Measurements from ENCODE around the gene JOSD2. TPM values are rescaled to one million over a fixed set of nuclear protein-coding genes. Genes with fewer than 3 reads are reported as not detected.

Gene JOSD2
- total RNA-seq, 1 donor, result 22.8 TPM

DNA sequence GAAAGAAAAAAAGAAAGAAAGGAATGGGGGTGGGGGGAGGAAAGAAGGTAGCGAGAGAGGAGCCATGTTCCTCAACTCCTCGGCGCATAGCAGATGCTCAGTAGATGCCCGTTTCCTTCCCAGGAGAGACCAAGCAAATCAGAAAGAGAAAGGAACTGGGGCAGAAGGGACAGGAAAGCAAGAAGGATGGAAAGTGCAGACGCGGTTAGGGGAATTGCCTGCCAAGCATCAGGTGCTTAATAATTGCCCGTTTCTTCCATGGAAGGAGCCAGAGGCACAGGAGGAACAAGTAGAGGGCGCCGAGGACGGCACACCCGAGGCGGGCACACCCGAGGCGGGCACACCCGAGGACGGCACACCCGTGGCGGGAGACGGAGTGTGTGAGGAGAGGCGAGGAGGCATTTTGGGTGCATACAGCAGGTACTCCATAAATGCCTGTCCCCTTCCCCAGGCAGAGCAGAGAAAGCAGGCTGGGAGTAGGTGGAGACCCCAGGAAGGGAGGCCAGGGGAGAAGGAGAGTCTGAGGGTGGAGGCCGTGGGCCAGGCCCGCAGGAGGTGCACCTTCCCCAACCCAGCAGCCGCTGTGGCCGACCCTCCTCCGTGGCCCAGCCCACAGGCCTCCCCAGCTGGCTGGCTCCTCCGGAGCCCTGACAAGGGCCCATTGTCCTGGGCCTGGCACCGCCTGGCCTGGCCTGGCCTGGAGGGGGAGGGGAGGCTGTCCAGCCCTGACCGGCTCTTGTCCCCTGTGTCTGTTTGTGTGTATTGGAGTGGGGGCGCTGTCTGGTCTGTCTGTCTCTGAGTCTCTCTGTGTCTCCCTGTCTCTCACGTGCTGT lies 14.6 kb downstream of the JOSD2 start:
- H3K4me2 ChIP-seq (ENCODE audit: insufficient read depth, low read length), result no peak overlapping the region

DNA sequence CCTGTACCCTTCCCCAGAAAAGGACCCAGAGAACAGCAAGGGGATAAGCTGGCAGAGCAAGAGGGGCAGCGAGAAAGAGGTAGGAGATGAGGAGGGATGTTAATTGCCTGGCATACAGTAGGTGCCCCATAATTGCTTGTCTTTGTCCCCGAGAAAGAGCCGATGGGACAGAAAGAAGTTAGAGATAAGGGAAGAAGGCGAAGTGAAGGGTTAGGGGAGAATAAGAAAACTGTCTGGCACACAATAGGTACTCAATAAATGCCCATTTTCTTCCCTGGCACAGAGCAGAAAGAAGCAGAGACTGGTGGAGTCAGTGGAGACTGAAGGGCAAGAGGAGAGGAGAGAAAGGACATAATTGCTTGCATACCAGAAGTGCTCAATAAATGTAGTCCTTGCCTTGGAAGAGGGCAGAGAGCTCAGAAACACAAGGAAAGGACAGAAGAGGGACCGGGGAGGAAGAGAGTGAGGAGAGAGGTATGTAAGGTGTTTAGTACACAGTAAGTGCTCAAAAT lies 15.9 kb downstream of the JOSD2 start:
- TF ChIP-seq, protein P1, sequence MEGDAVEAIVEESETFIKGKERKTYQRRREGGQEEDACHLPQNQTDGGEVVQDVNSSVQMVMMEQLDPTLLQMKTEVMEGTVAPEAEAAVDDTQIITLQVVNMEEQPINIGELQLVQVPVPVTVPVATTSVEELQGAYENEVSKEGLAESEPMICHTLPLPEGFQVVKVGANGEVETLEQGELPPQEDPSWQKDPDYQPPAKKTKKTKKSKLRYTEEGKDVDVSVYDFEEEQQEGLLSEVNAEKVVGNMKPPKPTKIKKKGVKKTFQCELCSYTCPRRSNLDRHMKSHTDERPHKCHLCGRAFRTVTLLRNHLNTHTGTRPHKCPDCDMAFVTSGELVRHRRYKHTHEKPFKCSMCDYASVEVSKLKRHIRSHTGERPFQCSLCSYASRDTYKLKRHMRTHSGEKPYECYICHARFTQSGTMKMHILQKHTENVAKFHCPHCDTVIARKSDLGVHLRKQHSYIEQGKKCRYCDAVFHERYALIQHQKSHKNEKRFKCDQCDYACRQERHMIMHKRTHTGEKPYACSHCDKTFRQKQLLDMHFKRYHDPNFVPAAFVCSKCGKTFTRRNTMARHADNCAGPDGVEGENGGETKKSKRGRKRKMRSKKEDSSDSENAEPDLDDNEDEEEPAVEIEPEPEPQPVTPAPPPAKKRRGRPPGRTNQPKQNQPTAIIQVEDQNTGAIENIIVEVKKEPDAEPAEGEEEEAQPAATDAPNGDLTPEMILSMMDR (IDR thresholded peaks at IDR 0.05; ENCODE audit: extremely low read depth, low read depth, low read length), result no peak
- H3K36me3 ChIP-seq (ENCODE audit: insufficient read depth, low read length), result no peaks in the 10 kb centered on the region
- H3K9me3 ChIP-seq (ENCODE audit: low read depth, low read length), result no peaks in the 10 kb centered on the region
- DNase-seq (ENCODE audit: insufficient read length, low spot score, missing footprints), result no peak
- H3K27ac ChIP-seq (ENCODE audit: low read depth, low read length), result no peak overlapping the region
- no peaks in the 10 kb centered on the region for H4K20me1 ChIP-seq (ENCODE audit: insufficient read depth, low read length)
- no peak overlapping the region for H3K4me2 ChIP-seq (ENCODE audit: insufficient read depth, low read length)
- H3K4me3 ChIP-seq (ENCODE audit: insufficient read depth, low read length), result no peak overlapping the region
- peaks cover 19% of the 10 kb centered on the region for H3K27me3 ChIP-seq (ENCODE audit: insufficient read depth, low read length)
- no peak overlapping the region for H2AFZ ChIP-seq (ENCODE audit: low read length)
- no peaks in the 10 kb centered on the region for H3K4me1 ChIP-seq (ENCODE audit: insufficient read depth, low read length)
- H3K79me2 ChIP-seq (ENCODE audit: insufficient read depth, low read length), result no peaks in the 10 kb centered on the region

More for the DNA sequence above, 14.6 kb downstream of the JOSD2 start:
- Histone ChIP-seq H3K4me3 (ENCODE audit: insufficient read depth, low read length) (no peak overlapping the region), H3K36me3 (ENCODE audit: insufficient read depth, low read length) (no peaks in the 10 kb centered on the region), H3K79me2 (ENCODE audit: insufficient read depth, low read length) (no peaks in the 10 kb centered on the region), H3K4me1 (ENCODE audit: insufficient read depth, low read length) (no peaks in the 10 kb centered on the region), H3K27me3 (ENCODE audit: insufficient read depth, low read length) (peaks cover 11% of the 10 kb centered on the region), H2AFZ (ENCODE audit: low read length) (no peak overlapping the region), H4K20me1 (ENCODE audit: insufficient read depth, low read length) (no peaks in the 10 kb centered on the region), H3K27ac (ENCODE audit: low read depth, low read length) (no peak overlapping the region), H3K9me3 (ENCODE audit: low read depth, low read length) (no peaks in the 10 kb centered on the region)
- DNase-seq (ENCODE audit: insufficient read length, low spot score, missing footprints), result no peak
- TF ChIP-seq, protein P1 (IDR thresholded peaks at IDR 0.05; ENCODE audit: extremely low read depth, low read depth, low read length), result no peak

DNA sequence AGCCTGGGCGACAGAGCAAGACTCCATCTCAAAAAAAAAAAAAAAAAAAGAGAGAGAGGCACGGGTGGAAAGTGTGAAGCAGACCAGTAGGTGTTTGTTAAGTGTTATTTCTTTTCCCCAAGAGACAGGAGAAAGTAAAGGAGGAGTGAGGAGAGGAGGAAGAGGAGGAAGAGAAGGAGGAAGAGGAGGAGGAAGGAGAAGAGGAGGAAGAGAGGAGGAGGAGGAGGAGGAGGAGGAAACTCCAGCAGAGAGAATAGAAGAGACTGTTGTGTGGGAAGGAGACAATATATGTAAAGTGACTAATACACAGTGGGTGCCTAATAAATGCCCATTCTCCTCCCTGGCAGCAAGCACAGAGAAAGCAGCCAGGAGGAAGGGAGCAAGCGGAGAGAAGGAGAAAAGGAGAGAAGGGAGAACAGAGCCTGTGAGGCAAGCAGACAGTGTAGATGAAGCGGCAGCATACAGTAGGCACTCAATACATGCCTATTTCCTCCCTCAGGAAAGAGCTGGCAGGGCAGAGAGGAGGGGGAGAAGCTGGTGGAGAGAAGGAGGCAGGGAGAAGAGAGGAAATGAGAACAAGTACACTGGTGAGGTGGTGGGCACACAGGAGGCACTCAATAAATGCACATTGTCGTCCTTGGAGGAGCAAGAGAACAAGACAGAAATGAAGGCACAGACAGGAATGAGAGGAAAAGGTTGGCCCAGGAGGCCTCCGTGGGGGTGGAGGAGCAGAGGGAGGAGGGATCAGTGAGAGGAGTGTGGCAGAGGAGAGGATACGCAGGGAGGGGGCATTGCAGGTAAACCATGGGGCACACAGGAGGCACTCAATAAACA lies 16.6 kb downstream of the JOSD2 start:
- Histone ChIP-seq H3K79me2 (ENCODE audit: insufficient read depth, low read length) (no peaks in the 10 kb centered on the region), H3K9me3 (ENCODE audit: low read depth, low read length) (no peaks in the 10 kb centered on the region), H2AFZ (ENCODE audit: low read length) (no peak overlapping the region), H4K20me1 (ENCODE audit: insufficient read depth, low read length) (no peaks in the 10 kb centered on the region), H3K4me1 (ENCODE audit: insufficient read depth, low read length) (no peaks in the 10 kb centered on the region), H3K27ac (ENCODE audit: low read depth, low read length) (no peak overlapping the region), H3K36me3 (ENCODE audit: insufficient read depth, low read length) (no peaks in the 10 kb centered on the region), H3K27me3 (ENCODE audit: insufficient read depth, low read length) (peaks cover 19% of the 10 kb centered on the region), H3K4me3 (ENCODE audit: insufficient read depth, low read length) (no peak overlapping the region), H3K4me2 (ENCODE audit: insufficient read depth, low read length) (no peak overlapping the region)
- TF ChIP-seq, protein P1 (IDR thresholded peaks at IDR 0.05; ENCODE audit: extremely low read depth, low read depth, low read length), result no peak
- DNase-seq (ENCODE audit: insufficient read length, low spot score, missing footprints), result no peak

DNA sequence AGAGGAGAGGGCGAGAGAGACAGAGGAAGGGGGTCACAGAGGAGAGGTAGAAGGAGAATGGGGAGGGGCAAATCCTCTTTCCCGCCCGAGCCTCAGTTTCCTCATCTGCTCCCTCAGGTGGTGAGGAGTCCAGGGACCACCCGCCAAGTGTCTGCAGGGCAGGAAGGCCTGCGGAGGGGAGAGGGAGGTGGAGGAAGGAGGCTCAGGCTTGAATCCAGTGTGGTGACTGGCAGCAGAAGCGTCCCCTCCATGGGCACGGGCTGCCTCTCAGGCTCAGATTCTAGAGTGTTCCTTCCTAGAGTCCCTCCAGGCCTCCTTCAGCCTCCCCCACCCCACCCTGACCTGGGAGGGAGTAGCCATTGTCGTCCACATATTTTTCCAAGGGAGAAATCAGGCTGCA lies 17.8 kb downstream of the JOSD2 start:
- Histone ChIP-seq H4K20me1 (ENCODE audit: insufficient read depth, low read length) (no peaks in the 10 kb centered on the region), H3K9me3 (ENCODE audit: low read depth, low read length) (no peaks in the 10 kb centered on the region), H3K36me3 (ENCODE audit: insufficient read depth, low read length) (no peaks in the 10 kb centered on the region), H3K4me3 (ENCODE audit: insufficient read depth, low read length) (no peak overlapping the region), H3K79me2 (ENCODE audit: insufficient read depth, low read length) (no peaks in the 10 kb centered on the region), H2AFZ (ENCODE audit: low read length) (no peak overlapping the region), H3K27ac (ENCODE audit: low read depth, low read length) (no peak overlapping the region), H3K27me3 (ENCODE audit: insufficient read depth, low read length) (peaks cover 15% of the 10 kb centered on the region), H3K4me2 (ENCODE audit: insufficient read depth, low read length) (no peak overlapping the region), H3K4me1 (ENCODE audit: insufficient read depth, low read length) (no peaks in the 10 kb centered on the region)
- no peak for DNase-seq (ENCODE audit: insufficient read length, low spot score, missing footprints)
- TF ChIP-seq, protein P1 (IDR thresholded peaks at IDR 0.05; ENCODE audit: extremely low read depth, low read depth, low read length), result no peak

Data from osteoblast (primary cell).